NCI-H2107 treated with DMSO at 0.1 percent for 48 hours (cell line): ENCODE results near the gene JARID2.

Experiments
- DNase-seq: peaks from one replicate; lab custom pipeline; 2025; ENCODE audit not compliant: unreplicated experiment; lab: John Stamatoyannopoulos, UW

The JARID2 gene

DNA sequence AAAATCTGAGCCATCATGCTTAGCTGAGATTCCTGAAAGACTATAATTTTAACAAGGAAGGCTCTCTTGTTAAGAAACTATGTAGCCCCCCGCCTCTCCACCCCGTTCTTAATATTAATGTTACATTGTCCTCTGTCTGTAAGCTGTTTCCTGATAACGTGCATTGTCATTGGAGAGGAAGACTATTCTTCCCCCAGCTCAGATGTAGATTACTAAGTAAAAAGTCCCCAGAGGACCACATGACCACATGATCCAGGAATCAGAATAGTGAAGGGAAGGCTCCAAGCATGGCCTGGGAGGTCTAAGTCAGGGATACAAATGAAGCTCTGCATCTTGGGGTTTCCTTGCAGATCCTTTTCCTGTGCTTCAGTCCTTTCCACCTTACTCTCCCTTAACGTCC lies 106.4 kb downstream of the JARID2 start:
- DNase-seq: no peak

DNA sequence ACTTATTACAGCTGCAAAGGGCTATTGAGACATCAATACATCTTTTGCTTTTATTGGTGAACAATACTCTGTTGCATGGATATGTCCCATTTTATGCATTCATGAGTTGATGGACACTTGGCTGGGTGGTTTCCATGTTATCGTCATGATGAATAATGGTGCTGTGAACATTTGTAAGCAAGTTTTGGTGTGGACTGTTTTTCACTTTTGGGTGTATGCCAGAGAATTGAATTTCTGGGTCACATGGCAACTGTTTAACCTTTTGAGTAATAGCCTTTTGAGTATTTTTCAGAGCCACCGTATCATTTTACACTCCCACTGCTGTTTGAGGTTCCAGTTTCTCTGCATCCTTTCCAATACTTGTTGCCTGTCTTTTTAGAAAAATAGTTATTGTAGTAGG lies 107.0 kb downstream of the JARID2 start:
- peak; percentile 75 for DNase-seq

DNA sequence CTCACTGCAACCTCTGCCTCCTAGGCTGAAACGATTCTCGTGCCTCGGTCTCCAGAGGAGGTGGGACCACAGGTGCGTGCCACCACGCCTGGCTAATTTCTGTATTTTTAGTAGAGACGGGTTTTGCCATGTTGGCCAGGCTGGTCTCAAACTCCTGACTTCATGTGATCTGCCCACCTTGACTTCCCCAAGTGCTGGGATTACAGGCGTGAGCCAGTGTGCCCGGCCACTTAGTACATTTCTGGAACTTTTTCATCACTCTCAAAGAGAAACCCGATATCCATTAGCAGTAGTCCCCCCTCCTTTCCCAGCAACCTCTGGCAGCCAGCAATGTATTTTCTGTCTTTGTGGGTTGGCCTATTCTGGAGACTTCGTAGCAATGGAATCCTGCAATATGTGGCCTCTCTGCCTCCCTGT lies 109.8 kb downstream of the JARID2 start:
- peak; percentile 9 for DNase-seq

DNA sequence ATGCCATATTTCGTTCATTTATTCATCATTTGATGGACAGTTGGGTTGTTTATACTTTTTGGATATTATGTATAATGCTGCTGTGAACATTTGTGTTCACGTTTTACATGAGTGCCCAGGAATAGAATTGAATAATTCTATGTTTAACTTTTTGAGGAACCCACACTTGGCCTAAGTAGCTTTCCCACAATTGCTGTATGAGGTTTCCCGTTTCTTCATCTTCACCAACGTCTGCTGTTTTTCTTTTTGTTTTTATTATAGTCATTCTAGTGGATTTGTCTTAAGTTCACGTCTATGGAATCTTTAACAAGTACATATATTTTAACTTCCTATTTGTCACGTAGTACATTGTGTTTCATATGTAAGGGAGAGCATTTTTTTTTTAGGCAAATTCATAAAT lies 110.3 kb downstream of the JARID2 start:
- DNase-seq: no peak

DNA sequence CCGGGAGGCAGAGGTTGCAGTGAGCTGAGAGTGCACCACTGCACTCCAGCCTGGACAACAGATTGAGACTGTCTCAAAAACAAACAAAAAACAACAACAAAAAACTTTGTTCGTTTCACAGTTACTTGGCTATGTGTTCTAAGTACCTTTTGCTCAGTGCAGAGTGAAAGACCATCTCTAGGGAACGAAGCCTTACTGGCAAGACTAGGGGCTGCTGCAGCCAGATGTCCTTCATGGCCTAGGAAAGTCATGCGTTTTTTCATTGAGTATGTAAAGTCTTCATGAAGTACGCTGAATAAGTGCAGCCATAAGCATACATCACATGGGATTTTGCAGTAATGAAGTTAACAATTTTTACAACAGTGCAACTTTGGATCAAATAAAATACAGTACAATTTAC lies 111.1 kb downstream of the JARID2 start:
- no peak for DNase-seq

DNA sequence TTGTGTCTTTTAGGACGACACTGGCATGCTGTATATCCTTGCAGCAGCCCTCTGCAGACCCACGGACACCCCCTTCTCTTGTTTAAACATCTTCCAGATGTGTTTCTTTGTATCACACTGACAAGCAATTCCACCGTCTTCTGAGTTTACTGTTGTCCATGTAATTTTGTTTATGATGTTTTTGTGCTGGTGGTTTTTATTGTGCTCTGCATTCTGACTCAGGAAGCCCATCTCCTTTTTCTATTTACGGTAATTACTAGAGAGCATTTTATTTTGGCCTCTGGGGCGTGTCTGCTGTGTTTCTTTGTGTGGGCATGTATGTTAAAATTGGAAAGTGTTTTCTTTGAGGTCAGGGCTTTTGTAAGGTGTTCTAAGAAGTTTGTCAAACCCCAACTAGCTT lies 111.9 kb downstream of the JARID2 start:
- no peak for DNase-seq

DNA sequence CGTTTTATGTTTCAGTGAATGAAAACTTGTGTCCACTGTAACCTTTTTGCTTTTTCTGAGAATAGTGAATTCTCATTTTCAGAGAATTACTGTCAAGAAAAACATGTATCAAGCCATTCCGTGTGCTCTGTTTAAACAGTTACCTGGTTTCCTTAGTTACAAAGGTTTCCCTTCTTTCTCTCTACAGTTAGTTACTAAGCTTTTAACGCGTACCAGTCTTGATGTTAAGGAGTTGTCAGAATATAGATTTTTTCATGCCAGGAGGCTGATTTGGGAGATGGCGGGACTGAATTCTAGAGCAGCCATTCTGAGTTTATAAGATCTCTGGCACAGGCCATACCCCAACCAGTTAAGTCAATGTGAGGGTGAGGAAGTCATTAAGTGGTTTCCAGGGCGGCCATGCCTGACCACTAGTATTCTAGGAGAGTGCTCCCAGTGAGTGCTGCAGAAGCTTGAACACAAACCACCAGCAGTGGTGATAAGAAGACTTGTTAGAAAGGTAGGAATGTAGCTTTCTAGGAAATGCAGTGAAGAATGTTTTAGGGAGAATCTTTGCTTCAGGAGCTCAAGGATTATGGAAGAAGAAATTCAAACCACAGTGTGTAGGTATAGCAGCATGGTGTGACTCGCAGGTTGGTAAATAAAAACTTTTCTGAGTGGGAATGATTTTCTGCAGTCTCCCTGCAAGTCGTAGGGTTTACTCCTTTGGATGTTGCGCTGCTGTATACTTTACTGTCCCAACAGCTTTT lies 112.9 kb downstream of the JARID2 start:
- no peak for DNase-seq

DNA sequence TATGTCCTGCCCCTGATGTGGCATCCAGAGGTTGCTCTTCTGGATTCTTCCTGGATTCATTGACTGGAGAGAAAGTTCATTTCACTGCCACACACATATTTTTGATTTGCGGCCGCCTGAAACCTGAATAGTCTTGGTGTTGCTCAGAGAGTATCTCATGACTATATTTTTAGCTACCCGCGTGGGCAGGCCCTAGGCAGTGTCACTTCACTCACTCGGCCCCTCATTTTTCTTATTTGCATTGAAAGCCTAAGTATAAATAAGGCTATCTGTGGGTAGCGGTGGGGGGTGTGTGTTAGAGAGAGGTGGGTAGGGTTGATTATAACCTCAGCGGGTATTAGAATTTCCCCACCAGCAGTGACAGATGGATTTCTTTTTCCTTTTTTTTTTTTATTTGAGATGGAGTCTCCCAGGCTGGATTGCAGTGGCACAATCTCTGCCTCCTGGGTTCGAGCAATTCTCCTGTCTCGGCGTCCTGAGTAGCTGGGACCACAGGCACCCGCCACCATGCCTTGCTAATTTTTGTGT lies 113.5 kb downstream of the JARID2 start:
- no peak for DNase-seq

DNA sequence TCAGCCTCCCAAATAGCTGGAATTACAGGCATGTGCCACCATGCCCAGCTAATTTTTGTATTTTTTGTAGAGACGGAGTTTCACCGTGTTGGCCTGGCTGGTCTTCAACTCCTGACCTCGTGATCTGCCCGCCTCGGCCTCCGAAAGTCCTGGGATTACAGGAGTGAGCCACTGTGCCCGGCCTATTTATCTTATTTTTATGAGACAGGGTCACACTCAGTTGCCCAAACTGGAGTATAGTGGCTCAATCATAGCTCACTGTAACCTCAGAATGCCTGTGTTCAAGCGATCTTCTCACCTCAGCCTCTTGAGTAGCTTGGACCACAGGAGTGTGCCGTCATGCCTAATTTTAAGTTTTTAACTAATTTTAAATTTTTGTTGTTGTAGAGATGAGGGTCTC lies 114.4 kb downstream of the JARID2 start:
- DNase-seq: no peak

DNA sequence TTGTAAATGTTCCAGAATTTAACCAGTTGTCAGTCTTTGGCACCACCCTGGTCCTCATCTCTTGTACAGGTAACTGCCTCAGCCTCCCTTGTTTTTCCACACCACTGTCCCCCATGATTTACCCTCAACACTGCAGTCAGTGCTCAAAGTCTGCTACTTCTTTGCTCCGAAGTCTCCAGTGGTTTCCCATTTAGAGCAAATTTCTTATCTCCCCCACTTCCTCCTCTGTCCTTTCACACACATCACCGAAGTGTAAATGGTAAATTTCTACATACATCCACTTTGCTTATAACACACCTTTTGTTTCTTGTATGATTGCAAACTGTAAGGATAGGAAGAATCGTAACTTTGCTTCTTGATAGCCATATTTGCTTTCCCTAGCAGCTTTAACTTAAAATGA lies 115.3 kb downstream of the JARID2 start:
- no peak for DNase-seq

DNA sequence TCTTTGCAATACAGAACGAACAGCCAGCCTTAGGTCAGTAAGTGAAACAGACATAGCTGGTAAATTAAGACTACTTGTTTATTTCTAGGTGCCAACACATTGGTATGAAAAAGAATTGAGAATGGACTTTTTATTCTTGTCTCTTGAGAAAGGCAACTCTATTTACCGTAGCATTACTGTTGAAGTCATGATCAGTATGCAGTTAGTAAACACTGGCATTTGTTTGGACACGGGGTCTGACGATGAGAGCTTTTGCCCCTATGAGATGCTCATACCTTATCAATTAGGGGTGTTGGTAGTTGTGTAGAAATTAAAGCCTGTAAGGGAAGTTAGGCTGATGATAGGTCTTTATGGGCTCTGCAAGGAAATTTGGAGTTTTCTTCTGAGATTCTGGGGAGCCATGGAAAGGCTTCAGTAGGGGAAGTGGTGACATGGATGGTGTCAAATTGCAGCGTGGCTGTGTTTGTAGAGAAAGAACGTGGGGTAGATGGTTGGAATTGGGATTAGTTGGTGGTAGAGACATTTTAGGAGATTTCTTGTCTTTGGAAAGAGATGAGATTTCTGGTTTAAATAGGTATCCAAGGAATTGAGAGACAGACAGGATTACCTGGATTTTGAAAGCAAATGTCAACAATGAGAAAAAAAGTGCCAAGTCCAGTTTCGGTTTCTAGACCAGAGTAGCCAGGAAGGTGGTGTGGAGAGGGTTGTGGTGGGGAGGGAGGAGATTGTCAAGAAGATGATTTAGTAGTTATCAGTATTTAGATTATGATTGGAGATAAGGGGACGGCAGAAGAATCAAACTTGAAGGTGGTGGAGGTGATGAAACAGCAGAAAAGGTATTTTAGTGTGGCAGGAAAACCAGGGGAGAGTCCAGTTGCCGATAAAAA lies 116.6 kb downstream of the JARID2 start:
- no peak for DNase-seq

DNA sequence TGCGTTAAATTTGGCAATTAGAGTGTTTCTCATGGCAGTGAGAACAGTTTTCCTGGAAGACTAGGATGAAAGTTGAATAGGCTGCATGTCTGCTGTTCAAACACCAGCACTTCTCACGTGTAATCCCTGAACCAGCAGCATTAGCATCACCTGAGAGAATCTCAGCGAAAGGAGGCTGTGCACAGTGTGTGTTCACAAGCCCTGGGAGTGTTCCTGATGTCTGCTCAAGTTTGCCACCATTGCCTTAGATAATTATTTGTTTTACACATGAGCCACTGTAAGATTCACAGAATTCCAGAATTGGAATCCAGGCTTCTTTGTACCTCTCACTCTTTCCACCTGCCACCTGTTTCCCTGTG lies 117.3 kb downstream of the JARID2 start:
- no peak for DNase-seq

DNA sequence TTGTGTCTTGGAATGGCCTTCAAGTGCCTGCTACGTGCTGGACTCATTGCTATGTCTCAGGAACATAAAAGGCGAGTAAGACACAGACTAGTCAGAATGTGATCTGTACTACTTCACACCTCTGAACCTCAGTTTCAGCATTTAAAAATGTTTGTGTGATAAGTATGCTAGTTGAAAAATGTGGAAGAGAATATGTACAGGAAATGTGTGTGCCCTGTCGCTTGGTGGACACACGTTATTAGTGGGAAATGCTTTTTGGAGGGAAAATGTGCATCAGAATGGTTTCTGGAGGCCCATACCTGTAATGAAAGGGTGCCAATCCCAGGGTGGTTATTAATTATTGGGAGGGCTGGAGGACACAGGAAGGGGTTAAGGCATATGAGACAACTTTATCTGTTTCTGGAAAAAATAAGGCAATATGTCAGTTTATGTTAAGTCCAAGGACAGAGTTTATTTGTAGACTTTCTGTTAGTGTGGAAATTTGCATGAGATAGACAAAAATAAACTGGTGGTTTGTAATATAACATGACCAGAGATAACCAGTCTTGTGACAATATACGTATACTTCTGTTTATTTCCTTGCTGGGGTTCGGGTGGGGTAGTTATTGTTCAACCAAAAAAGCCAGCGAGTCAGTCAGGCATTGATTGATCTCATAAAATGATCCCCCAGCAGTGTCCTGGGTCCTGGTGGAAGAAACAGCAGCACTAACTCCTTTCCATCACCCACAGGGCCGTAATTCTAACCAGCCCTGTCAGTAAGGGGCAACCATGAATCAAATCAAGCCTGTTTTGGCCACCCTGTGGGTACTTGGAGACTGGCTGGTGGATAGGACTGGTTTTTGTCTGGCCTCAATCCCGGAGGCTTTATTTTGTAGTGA lies 117.9 kb downstream of the JARID2 start:
- DNase-seq: no peak

DNA sequence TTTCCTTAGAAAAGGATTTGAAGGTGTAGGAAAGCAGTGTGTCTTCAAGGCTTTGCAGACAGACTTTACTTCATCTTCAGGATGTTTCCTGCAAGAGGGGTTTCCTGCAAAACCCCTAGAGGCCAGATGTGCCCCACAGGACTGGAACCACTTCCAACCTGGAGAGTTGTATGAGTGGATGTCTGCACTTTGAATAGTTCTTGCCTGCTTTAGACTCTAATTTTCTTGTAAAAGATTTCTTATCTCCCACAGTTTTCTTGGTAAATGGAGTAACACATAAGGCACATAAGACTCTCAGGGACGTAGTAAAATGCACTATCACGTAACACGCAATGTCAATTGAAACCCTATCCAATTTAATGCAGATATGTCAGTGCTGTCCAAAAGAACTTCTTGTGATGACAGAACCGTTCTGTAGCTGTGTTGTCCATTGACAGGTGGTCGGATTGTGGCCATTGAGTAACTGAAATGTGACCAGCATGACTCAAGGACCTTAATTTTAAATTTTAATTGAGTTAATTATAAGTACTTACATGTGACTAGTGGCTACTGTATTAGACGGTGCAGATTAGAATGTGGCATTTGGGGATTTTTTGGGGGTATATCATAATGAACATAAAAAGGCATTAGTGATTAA lies 118.7 kb downstream of the JARID2 start:
- DNase-seq: no peak

DNA sequence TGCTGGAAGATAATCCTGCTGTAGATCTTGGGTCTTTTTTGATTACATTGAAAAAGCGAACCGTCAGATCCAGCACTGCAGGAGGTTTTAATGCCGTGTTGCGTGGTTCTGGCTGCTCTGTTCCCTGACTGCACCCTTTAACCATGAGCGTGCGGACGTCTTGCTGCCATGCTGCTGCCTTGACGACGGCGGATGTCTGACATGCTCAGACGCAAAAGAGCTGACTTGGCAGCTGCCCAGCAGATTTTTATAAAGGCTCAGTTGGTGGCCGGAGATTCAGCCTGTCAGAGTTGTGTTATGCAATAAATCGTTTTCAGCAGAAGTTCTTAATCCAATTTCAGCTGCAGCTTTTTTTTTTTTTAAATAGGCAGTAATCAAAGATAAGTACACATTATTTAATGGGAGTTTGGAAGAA lies 119.4 kb downstream of the JARID2 start:
- peak; percentile 58 for DNase-seq

DNA sequence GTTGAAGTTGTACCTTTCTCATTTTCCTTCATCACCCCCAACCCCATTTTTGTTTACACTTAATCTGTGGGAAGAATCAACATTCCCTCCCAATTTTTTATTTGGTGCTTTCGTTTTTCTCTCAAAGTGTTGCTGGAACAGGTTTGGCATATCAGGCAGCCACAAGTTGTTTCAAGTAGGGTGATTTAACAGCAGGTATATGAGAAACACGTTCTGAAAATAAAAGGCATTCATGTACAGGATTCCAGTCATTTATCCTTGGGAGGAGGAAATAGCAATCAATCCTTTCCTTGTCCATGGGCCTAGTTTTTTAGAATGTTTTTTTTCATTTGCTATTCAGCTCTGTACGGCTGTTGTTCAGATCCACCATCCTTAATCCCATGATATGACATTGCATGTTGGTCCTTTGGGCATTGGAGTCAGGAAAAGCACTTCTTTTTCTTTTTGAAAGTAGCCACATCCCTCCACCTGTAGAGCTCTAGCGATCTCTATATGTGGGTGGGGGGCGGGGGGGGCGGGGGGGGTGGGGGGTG lies 120.2 kb downstream of the JARID2 start:
- DNase-seq: no peak

DNA sequence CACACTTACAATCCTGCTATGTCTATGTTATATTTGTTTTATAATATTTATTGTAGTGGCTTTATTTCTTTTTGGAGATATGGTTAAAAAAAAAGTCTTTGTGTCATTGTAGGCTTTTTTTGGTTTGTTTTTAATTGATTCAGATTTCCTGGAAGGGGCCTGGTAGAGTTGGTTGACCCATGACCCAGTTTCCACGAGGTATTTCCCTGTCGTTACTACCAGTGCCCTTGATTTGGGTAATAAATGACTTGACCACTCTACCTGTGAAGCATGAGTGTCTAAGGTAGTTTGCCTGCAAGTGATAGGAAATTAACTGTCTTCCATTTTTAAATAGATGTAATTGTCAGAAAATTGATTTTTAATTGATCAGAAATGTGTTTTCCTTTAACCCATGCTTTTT lies 121.0 kb downstream of the JARID2 start:
- DNase-seq: no peak

DNA sequence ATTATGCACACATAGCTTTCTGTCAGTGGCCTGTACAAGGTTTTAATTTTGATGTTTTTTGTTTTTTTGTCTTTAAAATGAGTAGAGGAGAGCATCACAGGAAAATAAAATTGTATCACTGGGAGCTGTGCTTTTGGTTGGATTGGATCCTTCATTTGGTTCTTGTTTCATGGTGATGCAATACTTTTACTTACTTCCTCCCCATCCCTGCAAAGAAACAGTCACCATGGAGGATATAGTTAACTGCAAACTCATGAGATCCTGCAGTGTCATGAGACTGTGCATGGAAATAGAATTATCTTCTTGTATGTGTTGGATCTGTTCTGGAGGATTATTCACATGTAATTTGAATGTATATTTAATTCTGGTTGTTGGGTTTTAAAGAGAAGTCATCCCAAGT lies 122.3 kb downstream of the JARID2 start:
- no peak for DNase-seq

DNA sequence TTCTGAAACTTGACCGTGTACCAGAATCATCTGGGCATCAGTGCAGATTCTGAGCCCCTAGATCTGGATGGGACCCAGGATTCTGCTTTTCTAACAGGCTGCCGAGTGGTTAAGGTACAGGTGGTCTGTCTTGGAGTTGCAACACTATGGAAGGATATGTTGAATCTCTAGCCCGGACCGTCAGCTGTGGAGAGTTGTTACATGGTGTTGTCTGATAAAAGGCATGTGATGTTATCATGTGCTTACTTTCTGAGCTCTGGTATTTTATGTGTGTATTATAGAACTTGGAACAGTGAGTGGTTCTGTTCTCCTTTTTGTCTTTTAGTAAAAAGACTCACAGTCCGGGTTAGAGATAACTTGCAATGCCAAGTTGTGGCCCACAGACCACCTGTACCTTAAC lies 123.0 kb downstream of the JARID2 start:
- no peak for DNase-seq

DNA sequence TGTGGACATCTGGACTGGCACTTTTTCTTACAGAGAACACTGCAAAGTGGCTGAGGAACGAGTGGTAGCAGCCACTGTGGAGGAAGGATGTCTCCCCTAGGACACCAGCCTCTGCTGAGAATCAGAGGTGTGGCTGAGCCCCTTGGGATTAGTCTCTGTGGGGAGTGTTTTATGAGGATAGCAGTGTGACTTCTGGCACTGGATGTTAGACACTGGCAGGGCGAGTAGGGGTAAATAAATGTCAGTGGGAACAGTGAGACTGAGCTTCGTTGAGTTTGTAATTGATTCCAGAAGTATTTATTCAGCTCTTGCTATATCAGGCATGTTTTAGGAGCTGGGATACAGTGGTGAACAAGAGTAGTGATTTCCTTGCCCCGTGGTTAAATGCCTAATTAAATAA lies 124.0 kb downstream of the JARID2 start:
- no peak for DNase-seq
